Mesothelial cell of epicardium (in vitro differentiated cells): ENCODE measurements around the gene ID1. TPM values are rescaled to one million over a fixed set of nuclear protein-coding genes. Genes with fewer than 3 reads are reported as not detected.
"Not testable (repeated sequence)": the region's sequence is repeated elsewhere in the genome, so short reads cannot be mapped to it uniquely, and the experiment has no call there.

Source experiments
- DNase-seq, 2 experiments: peaks; one replicate each; pipeline ENCODE4 v3.0.0; 2021; ENCODE audit warnings: low spot score in 2 of 2; ENCODE audit not compliant: unreplicated experiment in 2 of 2
- H3K27ac Mint-ChIP-seq: 2 replicates; pipeline ENCODE4 v1.8.0; 2021; ENCODE audit warnings: mixed read lengths
- H3K27me3 Mint-ChIP-seq: 2 replicates; pipeline ENCODE4 v1.8.0; 2021; ENCODE audit warnings: low read depth, mixed read lengths
- H3K36me3 Mint-ChIP-seq: 2 replicates; pipeline ENCODE4 v1.8.0; 2021; ENCODE audit warnings: mixed read lengths
- H3K4me1 Mint-ChIP-seq: 2 replicates; pipeline ENCODE4 v1.8.0; 2021; ENCODE audit warnings: mixed read lengths
- H3K4me3 Mint-ChIP-seq: 2 replicates; pipeline ENCODE4 v1.8.0; 2021; ENCODE audit warnings: mild to moderate bottlenecking, moderate library complexity, mixed read lengths
- H3K9me3 Mint-ChIP-seq: 2 replicates; pipeline ENCODE4 v1.8.0; 2021; ENCODE audit warnings: mixed read lengths
- total RNA-seq: library from RNA; stranded (reverse); gene quantifications from 3 replicates; pipeline ENCODE4 v1.2.1, GENCODE V29; 2021
- TF ChIP-seq, protein P1 (sequence below): fragments of 200-600 bp; sonication (generic); IDR thresholded peaks from one replicate; pipeline ENCODE4 v1.5.0; 2021; ENCODE audit warnings: antibody characterized with exemption; ENCODE audit not compliant: unreplicated experiment

Gene ID1
- total RNA-seq, 1 donor from 2014 or later, result 374 TPM

- Mint-ChIP-seq H3K36me3 (peaks cover 5% of the 10 kb centered on the region), H3K4me3 (no peak overlapping the region), H3K27ac (peak overlapping the region; percentile 83), H3K9me3 (no peaks in the 10 kb centered on the region), H3K27me3 (no peaks in the 10 kb centered on the region), H3K4me1 (peaks cover 43% of the 10 kb centered on the region)
- DNase-seq, result no peak
- TF ChIP-seq, protein P1, sequence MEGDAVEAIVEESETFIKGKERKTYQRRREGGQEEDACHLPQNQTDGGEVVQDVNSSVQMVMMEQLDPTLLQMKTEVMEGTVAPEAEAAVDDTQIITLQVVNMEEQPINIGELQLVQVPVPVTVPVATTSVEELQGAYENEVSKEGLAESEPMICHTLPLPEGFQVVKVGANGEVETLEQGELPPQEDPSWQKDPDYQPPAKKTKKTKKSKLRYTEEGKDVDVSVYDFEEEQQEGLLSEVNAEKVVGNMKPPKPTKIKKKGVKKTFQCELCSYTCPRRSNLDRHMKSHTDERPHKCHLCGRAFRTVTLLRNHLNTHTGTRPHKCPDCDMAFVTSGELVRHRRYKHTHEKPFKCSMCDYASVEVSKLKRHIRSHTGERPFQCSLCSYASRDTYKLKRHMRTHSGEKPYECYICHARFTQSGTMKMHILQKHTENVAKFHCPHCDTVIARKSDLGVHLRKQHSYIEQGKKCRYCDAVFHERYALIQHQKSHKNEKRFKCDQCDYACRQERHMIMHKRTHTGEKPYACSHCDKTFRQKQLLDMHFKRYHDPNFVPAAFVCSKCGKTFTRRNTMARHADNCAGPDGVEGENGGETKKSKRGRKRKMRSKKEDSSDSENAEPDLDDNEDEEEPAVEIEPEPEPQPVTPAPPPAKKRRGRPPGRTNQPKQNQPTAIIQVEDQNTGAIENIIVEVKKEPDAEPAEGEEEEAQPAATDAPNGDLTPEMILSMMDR, result no peak
Measured at GRCh38 chr20:31577194-31577593, 27.9 kb upstream of the ID1 start.

DNA sequence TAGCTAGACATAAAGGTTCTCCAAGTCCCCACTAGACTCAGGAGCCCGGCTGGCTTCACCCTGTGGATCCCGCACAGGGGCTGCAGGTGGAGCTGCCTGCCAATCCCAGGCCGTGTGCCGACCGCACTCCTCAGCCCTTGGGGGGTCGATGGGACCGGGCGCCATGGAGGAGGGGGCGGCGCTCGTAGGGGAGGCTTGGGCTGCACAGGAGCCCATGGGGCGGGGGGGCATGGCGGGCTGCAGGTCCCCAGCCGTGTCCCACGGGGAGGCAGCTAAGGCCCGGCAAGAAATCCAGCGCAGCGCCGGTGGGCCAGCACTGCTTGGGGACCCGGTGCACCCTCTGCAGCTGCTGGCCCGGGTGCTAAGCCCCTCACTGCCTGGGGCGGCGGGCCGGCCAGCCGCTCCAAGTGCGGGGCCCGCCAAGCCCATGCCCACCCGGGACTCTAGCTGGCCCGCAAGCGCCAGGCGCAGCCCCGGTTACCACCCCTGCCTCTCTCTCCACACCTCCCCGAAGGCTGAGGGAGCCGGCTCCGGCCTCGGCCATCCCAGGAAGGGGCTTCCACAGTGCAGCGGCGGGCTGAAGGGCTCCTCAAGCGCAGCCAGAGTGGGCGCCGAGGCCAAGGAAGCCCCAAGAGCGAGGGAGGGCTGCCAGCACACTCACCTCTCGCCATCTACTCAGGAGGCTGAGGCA lies 26.5 kb upstream of the ID1 start:
- TF ChIP-seq, protein P1, result no peak
- no peak for DNase-seq
- H3K36me3 Mint-ChIP-seq, result peaks cover 5% of the 10 kb centered on the region
- no peak overlapping the region for H3K4me3 Mint-ChIP-seq
- no peak overlapping the region for H3K27ac Mint-ChIP-seq
- H3K9me3 Mint-ChIP-seq, result no peaks in the 10 kb centered on the region
- no peaks in the 10 kb centered on the region for H3K27me3 Mint-ChIP-seq
- peaks cover 34% of the 10 kb centered on the region for H3K4me1 Mint-ChIP-seq

DNA sequence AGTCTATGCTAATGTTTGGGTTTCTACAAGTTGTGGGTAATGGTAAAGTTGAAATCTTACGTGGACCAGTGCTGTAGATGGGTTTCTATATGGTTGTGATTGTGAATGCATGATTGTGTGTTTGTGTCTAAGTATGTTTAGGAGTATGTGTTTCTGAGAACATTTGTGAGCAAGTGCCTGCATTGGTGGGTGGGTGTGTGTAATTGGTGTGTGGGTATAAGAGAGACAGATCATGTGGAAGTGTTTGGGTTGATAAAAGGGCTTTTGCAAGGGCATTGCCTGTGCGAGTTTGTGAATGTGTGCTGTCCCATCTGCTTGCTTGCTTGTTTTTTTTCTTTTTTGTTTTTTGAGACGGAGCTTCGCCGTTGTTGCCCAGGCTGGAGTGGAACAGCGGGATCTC lies 25.8 kb upstream of the ID1 start:
- TF ChIP-seq, protein P1, result no peak
- DNase-seq, result no peak
- Mint-ChIP-seq H3K4me1 (peaks cover 27% of the 10 kb centered on the region), H3K27me3 (no peaks in the 10 kb centered on the region), H3K9me3 (no peaks in the 10 kb centered on the region), H3K27ac (peak overlapping the region; percentile 83), H3K36me3 (peaks cover 5% of the 10 kb centered on the region), H3K4me3 (no peak overlapping the region)

- Mint-ChIP-seq H3K4me1 (peaks cover 29% of the 10 kb centered on the region), H3K27ac (peak overlapping the region; percentile 85)
- not testable (repeated sequence) for DNase-seq, H3K27me3 Mint-ChIP-seq, H3K4me3 Mint-ChIP-seq, H3K9me3 Mint-ChIP-seq, H3K36me3 Mint-ChIP-seq
Measured at GRCh38 chr20:31579941-31580651, 25.0 kb upstream of the ID1 start.

GRCh38 chr20:31580706-31581105 lies 24.4 kb upstream of the ID1 start:
- Mint-ChIP-seq H3K9me3 (no peaks in the 10 kb centered on the region), H3K36me3 (peaks cover 5% of the 10 kb centered on the region), H3K27ac (peak overlapping the region; percentile 85), H3K27me3 (no peaks in the 10 kb centered on the region), H3K4me1 (peaks cover 34% of the 10 kb centered on the region), H3K4me3 (no peak overlapping the region)
- TF ChIP-seq, protein P1, result no peak
- DNase-seq, result no peak

DNA sequence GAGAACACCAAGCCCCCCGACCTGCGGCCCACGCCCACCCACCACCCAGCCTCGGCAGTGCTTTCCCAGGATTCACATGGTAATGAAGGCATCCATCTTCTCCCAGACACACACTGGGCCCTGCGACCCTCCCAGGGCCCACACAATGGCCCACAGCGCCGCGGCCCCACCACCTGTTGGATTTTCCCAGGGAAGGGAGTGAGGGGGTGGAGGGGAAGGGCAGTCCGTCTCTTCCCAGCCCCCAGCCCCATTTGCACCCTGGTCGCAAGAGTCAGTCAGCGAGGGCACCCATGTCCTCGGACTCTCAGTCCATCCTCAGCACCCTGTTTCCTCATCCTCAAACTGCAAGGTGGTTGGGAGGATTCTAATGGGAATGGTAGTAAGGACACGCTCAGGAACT lies 23.7 kb upstream of the ID1 start:
- H3K27ac Mint-ChIP-seq, result peak overlapping the region; percentile 85
- no peaks in the 10 kb centered on the region for H3K9me3 Mint-ChIP-seq
- H3K4me3 Mint-ChIP-seq, result no peak overlapping the region
- H3K36me3 Mint-ChIP-seq, result peaks cover 5% of the 10 kb centered on the region
- no peak for DNase-seq
- no peaks in the 10 kb centered on the region for H3K27me3 Mint-ChIP-seq
- peaks cover 40% of the 10 kb centered on the region for H3K4me1 Mint-ChIP-seq
- TF ChIP-seq, protein P1, result no peak
